Sciatic nerve (tissue), 2 donors: Measurements from ENCODE around the gene REELD1. TPM values are rescaled to one million over a fixed set of nuclear protein-coding genes. Genes with fewer than 3 reads are reported as not detected.

Experiments
- ATAC-seq: fragments of 200-7000 bp; cut with Tn5 transposase; one replicate; pipeline ENCODE4 v1.9.1; 2020; ENCODE audit warnings: mild to moderate bottlenecking, moderate library complexity
- DNase-seq: peaks from one replicate; pipeline ENCODE4 v3.0.0-alpha.2; 2020; ENCODE audit warnings: low spot score
- intact Hi-C: fragments of 100-400 bp; cut with DNase I; formaldehyde crosslinking; loops from one replicate; pipeline ENCODE4 v1.14.2; 2022
- total RNA-seq: library from RNA; stranded (reverse); fragmentation: NEBNext Ultra II Directional; extraction: Animal tissue kit (Norgen Biotek cat#: 25700); gene quantifications from one replicate; pipeline ENCODE4 v1.2.1, GENCODE V29; 2021
- donor health status: DM: no; HTN: no; CAD: no.
- donor health status: DM: no; HTN: no; CAD: no.

The REELD1 gene
- total RNA-seq, 1 donor from 2014 or later, result 0.62 TPM

GRCh38 chr4:146212781-146213180, 1.6 kb upstream of the REELD1 start:
- no peak for DNase-seq
- no peak for ATAC-seq
- intact Hi-C loops, result no loop called here

DNA sequence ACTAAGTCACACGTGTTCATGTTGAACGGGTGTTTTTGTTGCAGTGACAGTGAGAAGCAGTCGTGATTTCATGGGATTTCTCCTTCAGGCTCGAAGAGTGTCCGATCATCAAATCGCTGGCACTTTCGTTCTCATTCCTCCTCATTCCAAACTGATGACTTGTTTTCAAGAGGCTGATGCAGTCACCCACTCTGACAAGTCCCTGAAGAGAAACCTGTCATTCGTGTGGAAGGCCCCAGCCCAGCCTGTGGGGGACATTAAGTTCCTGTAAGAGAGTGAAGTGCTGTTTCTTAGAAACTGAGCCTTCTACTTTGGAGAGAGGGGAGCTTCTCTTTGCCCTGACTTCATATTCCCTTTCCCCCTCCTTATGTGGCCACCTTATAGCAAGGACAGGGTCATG, 8.0 kb downstream of the REELD1 start:
- no peak for ATAC-seq
- intact Hi-C loops, result no loop called here
- DNase-seq, result no peak

GRCh38 chr4:146224326-146224966, 10.1 kb downstream of the REELD1 start:
- intact Hi-C loops, result no loop called here
- no peak for ATAC-seq
- no peak for DNase-seq

GRCh38 chr4:146229406-146229805, 15.1 kb downstream of the REELD1 start:
- ATAC-seq (no peak), DNase-seq (no peak)
- intact Hi-C loops, result no loop called here

GRCh38 chr4:146232131-146232722, 17.9 kb downstream of the REELD1 start:
- intact Hi-C loops, result no loop called here
- no peak for ATAC-seq
- no peak for DNase-seq

- ATAC-seq (peak; percentile 76), DNase-seq (no peak)
- intact Hi-C loops, result no loop called here
Measured at GRCh38 chr4:146235654-146236177, 21.4 kb downstream of the REELD1 start.

- DNase-seq, result no peak
- peak; percentile 50 for ATAC-seq
- intact Hi-C loops, result no loop called here
Measured at GRCh38 chr4:146236216-146236615, 21.9 kb downstream of the REELD1 start.

DNA sequence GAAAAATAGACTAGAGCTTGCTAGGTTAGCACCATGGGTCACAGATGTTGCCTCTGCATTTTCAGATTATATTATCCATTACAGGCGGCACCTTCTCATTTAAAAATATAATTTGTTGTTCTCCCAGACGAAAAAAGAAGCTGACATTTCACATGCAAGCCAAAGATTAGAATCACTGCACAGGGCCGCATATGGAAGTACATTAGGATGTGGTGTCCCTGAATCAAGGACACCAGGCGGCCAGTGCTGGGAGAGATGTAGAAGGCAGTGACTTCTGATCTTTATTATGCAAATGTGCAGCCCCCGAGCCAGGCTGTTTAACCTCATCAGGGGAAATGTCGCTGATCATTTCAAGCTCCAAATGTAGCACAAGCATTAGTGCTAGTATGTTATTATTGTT, 22.8 kb downstream of the REELD1 start:
- intact Hi-C loops, result no loop called here
- no peak for ATAC-seq

GRCh38 chr4:146238107-146238506, 23.8 kb downstream of the REELD1 start:
- DNase-seq (no peak), ATAC-seq (no peak)
- intact Hi-C loops, result no loop called here

More for the DNA sequence above, 22.8 kb downstream of the REELD1 start:
- no peak for DNase-seq

DNA sequence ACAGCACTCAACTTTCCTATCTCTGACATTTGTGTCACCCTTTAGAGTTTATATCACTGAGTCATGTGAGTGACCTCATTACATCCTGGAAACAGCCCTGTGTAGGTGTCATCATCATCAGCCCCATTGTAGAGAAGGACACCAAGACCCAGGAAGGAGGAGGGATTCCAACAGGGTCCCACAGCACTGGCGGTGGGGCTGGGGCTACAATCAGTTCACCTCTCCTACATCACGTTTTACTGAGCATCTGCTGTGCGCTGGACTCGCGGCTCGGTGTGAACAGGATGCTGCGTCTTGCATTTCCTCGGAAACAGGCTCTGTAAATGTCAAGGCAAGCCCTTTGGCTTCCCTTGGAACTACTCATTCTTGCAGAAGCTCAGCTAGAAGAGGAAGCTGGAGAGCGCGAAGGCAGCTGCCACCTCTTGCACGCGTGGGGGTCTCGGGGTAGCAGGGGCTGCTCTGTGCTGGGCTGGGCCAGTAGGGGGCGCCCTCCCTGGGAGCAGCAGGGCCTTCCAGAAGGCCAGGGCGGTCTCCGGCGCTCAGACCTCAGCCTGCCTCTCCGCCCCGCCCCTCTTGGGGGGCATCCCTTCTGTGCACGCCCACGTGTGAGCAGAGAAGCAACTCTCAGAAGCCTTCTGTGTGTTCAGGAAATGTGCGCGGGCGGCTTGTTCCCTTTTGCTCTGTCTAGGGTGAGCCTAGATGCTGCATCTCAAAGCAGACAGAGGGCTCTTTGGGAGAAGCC, 29.0 kb downstream of the REELD1 start:
- intact Hi-C loops, result no loop called here
- ATAC-seq, result no peak
- DNase-seq, result no peak

- intact Hi-C loops, result no loop called here
Measured at GRCh38 chr4:146243883-146244277, 29.5 kb downstream of the REELD1 start.

GRCh38 chr4:146244496-146244895, 30.2 kb downstream of the REELD1 start:
- DNase-seq (no peak), ATAC-seq (no peak)
- intact Hi-C loops, result no loop called here

More at GRCh38 chr4:146243883-146244277, 29.5 kb downstream of the REELD1 start:
- DNase-seq (no peak), ATAC-seq (no peak)

DNA sequence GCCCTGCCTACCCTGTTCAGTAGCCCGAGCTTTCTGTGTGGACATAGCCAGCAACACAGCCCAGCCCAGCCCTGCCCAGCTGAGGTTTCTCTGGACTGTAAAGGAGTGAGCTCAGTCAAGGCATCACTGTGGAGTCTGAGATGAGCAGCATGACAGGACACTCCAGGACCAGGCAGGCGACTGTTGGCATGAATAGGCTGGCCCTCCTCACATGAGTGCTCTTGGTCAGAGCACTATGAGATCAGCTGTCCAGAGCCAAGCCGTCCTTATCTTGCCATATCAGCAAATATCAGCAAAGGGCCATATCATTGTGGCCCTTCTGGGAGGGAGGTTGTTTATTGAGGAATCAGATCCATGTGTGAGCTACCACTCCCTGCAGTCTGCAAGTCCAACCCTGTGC, 30.9 kb downstream of the REELD1 start:
- no peak for DNase-seq
- ATAC-seq, result no peak
- intact Hi-C loops, result no loop called here

DNA sequence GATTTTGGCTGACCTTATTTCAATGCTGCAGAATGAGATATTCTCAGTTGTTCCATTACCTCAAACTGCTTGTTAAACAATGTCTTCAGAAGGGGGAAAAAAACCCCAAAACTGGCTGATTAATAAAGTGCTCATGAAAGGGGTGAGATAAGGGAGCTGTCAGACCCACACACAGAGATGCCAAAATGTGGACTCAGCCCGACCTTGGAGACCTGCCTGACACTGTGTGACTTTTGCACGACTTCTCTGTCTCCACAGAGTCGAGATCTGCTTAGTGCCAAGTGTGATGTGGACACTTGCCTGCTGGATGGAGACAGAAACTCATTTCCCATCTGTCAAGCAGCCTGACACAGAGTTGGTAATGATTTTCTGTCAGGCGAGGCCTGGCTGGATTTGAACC, 31.5 kb downstream of the REELD1 start:
- intact Hi-C loops, result no loop called here
- ATAC-seq, result no peak

DNA sequence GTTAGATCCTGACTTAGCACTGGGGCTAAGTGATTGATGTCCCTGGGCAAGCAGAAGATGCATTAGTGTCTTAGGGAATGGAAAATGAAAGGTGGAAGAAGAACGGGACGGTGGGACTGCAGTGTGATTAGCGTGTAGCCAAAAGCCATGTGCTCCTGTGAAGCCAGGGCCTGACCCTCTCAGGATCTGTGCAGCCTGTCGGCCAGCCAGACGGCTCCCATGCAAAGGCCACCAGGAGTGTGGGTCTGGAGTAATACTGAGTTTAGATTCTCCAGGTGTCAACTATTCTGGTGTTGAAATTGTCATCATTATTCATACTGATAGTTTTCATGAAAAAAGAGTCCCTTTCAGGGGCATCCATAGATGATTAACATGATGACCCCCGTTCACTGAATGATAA, 32.0 kb downstream of the REELD1 start:
- ATAC-seq, result no peak
- intact Hi-C loops, result no loop called here
- no peak for DNase-seq

More for the DNA sequence above, 31.5 kb downstream of the REELD1 start:
- no peak for DNase-seq

DNA sequence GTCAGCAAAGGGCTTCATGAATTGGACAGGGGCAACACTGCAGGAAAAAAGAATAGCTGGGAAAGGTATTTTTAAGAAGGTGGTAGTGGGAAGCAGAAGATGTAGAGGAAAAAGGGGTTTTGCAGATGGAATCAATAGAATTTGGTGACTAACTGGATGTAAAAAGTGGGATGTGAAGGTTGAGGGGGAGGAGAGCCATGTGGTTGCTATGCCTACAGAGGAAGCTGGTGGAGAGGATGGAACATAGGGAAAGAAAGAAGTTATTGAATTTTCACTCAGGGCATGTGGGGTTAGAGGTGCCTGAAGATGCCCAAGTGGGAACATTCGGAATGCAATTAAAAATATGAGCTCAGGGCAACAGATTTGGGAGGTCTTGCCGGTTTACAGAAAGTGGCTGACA, 33.0 kb downstream of the REELD1 start:
- ATAC-seq (no peak), DNase-seq (no peak)
- intact Hi-C loops, result no loop called here

GRCh38 chr4:146252969-146253611, 38.8 kb downstream of the REELD1 start:
- no peak for DNase-seq
- ATAC-seq, result no peak
- intact Hi-C loops, result no loop called here

DNA sequence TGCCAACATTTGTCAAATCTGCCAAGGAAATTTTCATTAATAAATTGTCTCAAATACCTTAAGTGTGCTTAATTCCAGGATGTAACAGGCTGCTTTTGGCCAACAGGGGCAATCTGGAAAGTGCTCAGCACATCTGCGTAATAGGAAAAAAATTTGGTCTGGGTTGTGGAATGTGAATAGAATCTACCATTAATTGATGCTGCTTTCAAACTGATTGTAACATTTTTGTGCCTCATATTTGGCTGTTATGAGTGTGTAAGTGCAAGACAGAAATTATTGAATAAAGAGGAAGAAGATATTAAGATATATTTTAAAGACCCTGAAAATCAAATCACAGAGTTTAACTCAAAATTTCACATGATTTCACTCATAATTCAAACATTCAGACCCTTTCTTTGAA, 41.1 kb downstream of the REELD1 start:
- ATAC-seq, result no peak
- intact Hi-C loops, result no loop called here
- no peak for DNase-seq

GRCh38 chr4:146255874-146256273, 41.5 kb downstream of the REELD1 start:
- ATAC-seq, result no peak
- intact Hi-C loops, result no loop called here

DNA sequence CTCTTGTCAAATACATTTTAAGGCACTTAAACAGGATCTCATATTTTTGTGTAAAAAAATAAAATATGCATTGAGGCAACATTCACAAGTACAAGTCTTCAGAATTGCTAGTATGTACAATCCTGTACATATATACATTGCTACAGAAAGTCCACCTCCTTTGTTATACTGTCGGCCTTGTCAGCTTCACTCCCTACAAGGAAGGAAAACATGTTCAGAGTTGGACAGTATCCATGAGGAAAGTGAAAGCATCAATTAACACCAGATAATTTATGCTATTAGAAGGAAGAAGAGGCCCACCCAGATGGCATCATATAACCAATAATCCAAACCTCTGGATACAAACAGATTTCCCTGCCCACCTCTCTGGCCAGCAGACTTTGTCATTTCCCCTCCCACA, 42.0 kb downstream of the REELD1 start:
- DNase-seq (no peak), ATAC-seq (no peak)
- intact Hi-C loops, result no loop called here

More at GRCh38 chr4:146255874-146256273, 41.5 kb downstream of the REELD1 start:
- no peak for DNase-seq
